Karpas-422 (cell line): ENCODE measurements around the gene MAP1A. TPM values are rescaled to one million over a fixed set of nuclear protein-coding genes. Genes with fewer than 3 reads are reported as not detected.
A peak's percentile ranks its signal among the peaks of the same experiment; 100 is the strongest.
"Not testable (repeated sequence)": the region's sequence is repeated elsewhere in the genome, so short reads cannot be mapped to it uniquely, and the experiment has no call there.

Experiments
- DNase-seq: peaks from one replicate; pipeline ENCODE4 v3.0.0-alpha.2; 2015
- H2AFZ ChIP-seq: fragments of 200-600 bp; sonication (generic); 2 replicates; pipeline ENCODE4 v1.6.1; 2014; ENCODE audit warnings: antibody characterized with exemption, low read length, mixed read lengths
- H3K27ac ChIP-seq: fragments of 200-600 bp; sonication (generic); 2 replicates; pipeline ENCODE4 v1.5.1; 2014; ENCODE audit warnings: mild to moderate bottlenecking, low read length, moderate library complexity
- H3K27me3 ChIP-seq: fragments of 200-600 bp; sonication (generic); 2 replicates; pipeline ENCODE4 v1.6.1; 2014; ENCODE audit warnings: low read length, mixed read lengths
- H3K36me3 ChIP-seq: fragments of 200-600 bp; sonication (generic); 2 replicates; pipeline ENCODE4 v1.6.1; 2014; ENCODE audit warnings: low read length, mixed read lengths; ENCODE audit not compliant: insufficient read depth
- H3K4me1 ChIP-seq: fragments of 200-600 bp; sonication (generic); 2 replicates; pipeline ENCODE4 v1.6.1; 2014; ENCODE audit warnings: mild to moderate bottlenecking, low read length, mixed read lengths
- H3K4me2 ChIP-seq: fragments of 200-600 bp; sonication (generic); 2 replicates; pipeline ENCODE4 v1.6.1; 2014; ENCODE audit warnings: low read length, low read depth, mild to moderate bottlenecking; ENCODE audit not compliant: poor library complexity, severe bottlenecking
- H3K4me3 ChIP-seq: fragments of 200-600 bp; sonication (generic); 2 replicates; pipeline ENCODE4 v1.5.1; 2014; ENCODE audit warnings: mild to moderate bottlenecking, antibody characterized with exemption, low read length, mixed read lengths
- H3K79me2 ChIP-seq: fragments of 200-600 bp; sonication (generic); 2 replicates; pipeline ENCODE4 v1.6.1; 2014; ENCODE audit warnings: mild to moderate bottlenecking, low read length, mixed read lengths
- H3K9ac ChIP-seq: fragments of 200-600 bp; sonication (generic); 2 replicates; pipeline ENCODE4 v1.6.0; 2014; ENCODE audit warnings: low read length
- H3K9me2 ChIP-seq: fragments of 200-600 bp; sonication (generic), shearing (Covaris generic); replicated peaks from 2 replicates; pipeline ENCODE4 v1.6.0; 2014; ENCODE audit warnings: mild to moderate bottlenecking, low read length, moderate library complexity; ENCODE audit not compliant: insufficient read depth
- H3K9me3 ChIP-seq: fragments of 300-700, 200-600 bp; sonication (generic); 2 replicates; pipeline ENCODE4 v1.6.1; 2014; ENCODE audit warnings: low read length, mixed read lengths
- H4K20me1 ChIP-seq: fragments of 200-600 bp; sonication (generic); 2 replicates; pipeline ENCODE4 v1.6.1; 2014; ENCODE audit warnings: mild to moderate bottlenecking, antibody characterized with exemption, low read length, low read depth; ENCODE audit not compliant: insufficient read depth
- total RNA-seq: library from RNA; depleted of rRNA; stranded (reverse); fragments of >200 nt; shearing (Covaris generic); gene quantifications from 2 replicates; pipeline ENCODE4 v1.2.3, GENCODE V29; 2014; ENCODE audit warnings: low replicate concordance

MAP1A gene
- total RNA-seq, 1 experiment from 2014 or later: 1.4 TPM

- Histone ChIP-seq H3K4me3 (no peak overlapping the region), H3K9ac (no peak overlapping the region)
Observed at GRCh38 chr15:43529587-43530345, 12.4 kb downstream of the MAP1A start.

GRCh38 chr15:43531018-43531670 is 13.7 kb downstream of the MAP1A start:
- DNase-seq: no peak
- no peaks in the 10 kb centered on the region for H3K27me3 ChIP-seq
- H3K4me3 ChIP-seq: no peak overlapping the region
- H3K9me3 ChIP-seq: no peaks in the 10 kb centered on the region
- no peaks in the 10 kb centered on the region for H3K9me2 ChIP-seq
- H3K4me2 ChIP-seq: no peak overlapping the region
- H3K79me2 ChIP-seq: no peaks in the 10 kb centered on the region
- H3K4me1 ChIP-seq: no peaks in the 10 kb centered on the region
- no peaks in the 10 kb centered on the region for H3K36me3 ChIP-seq
- no peaks in the 10 kb centered on the region for H4K20me1 ChIP-seq
- no peak overlapping the region for H3K9ac ChIP-seq
- no peak overlapping the region for H3K27ac ChIP-seq
- no peak overlapping the region for H2AFZ ChIP-seq

More at GRCh38 chr15:43529587-43530345, 12.4 kb downstream of the MAP1A start:
- Histone ChIP-seq H3K27ac (no peak overlapping the region), H2AFZ (no peak overlapping the region), H3K27me3 (no peaks in the 10 kb centered on the region), H3K36me3 (no peaks in the 10 kb centered on the region), H3K9me2 (no peaks in the 10 kb centered on the region), H4K20me1 (no peaks in the 10 kb centered on the region), H3K79me2 (no peaks in the 10 kb centered on the region), H3K9me3 (no peaks in the 10 kb centered on the region), H3K4me2 (no peak overlapping the region), H3K4me1 (no peaks in the 10 kb centered on the region)
- DNase-seq: no peak

- H3K79me2 ChIP-seq, H3K27ac ChIP-seq, H3K4me3 ChIP-seq, H3K9me3 ChIP-seq, H3K27me3 ChIP-seq, H4K20me1 ChIP-seq, H3K4me1 ChIP-seq, H2AFZ ChIP-seq, DNase-seq, H3K36me3 ChIP-seq, H3K4me2 ChIP-seq, H3K9me2 ChIP-seq, H3K9ac ChIP-seq: not testable (repeated sequence)
Observed at GRCh38 chr15:43532826-43533225, 15.4 kb downstream of the MAP1A start.

GRCh38 chr15:43534897-43535296 is 17.5 kb downstream of the MAP1A start:
- DNase-seq: peak; percentile 33
- no peaks in the 10 kb centered on the region for H3K9me3 ChIP-seq
- no peak overlapping the region for H3K4me2 ChIP-seq
- no peak overlapping the region for H3K4me3 ChIP-seq
- H3K27ac ChIP-seq: no peak overlapping the region
- no peaks in the 10 kb centered on the region for H3K4me1 ChIP-seq
- no peaks in the 10 kb centered on the region for H4K20me1 ChIP-seq
- H3K9ac ChIP-seq: no peak overlapping the region
- H3K36me3 ChIP-seq: no peaks in the 10 kb centered on the region
- H3K27me3 ChIP-seq: no peaks in the 10 kb centered on the region
- no peak overlapping the region for H2AFZ ChIP-seq
- no peaks in the 10 kb centered on the region for H3K79me2 ChIP-seq
- H3K9me2 ChIP-seq: no peaks in the 10 kb centered on the region

GRCh38 chr15:43538091-43538490 is 20.7 kb downstream of the MAP1A start:
- peak; percentile 12 for DNase-seq
- no peaks in the 10 kb centered on the region for H3K9me3 ChIP-seq
- H3K4me2 ChIP-seq: no peak overlapping the region
- H3K27me3 ChIP-seq: no peaks in the 10 kb centered on the region
- H3K9me2 ChIP-seq: no peaks in the 10 kb centered on the region
- H3K79me2 ChIP-seq: no peaks in the 10 kb centered on the region
- H3K9ac ChIP-seq: no peak overlapping the region
- no peaks in the 10 kb centered on the region for H4K20me1 ChIP-seq
- H3K36me3 ChIP-seq: no peaks in the 10 kb centered on the region
- H3K4me3 ChIP-seq: no peak overlapping the region
- no peak overlapping the region for H2AFZ ChIP-seq
- no peak overlapping the region for H3K27ac ChIP-seq
- H3K4me1 ChIP-seq: no peaks in the 10 kb centered on the region

- H2AFZ ChIP-seq: peak overlapping the region; percentile 2; the same call in 1 of the 2 replicates
- H3K27ac ChIP-seq: peak overlapping the region; percentile 22; the same call in 1 of the 2 replicates
- no peaks in the 10 kb centered on the region for H3K79me2 ChIP-seq
- H3K27me3 ChIP-seq: no peaks in the 10 kb centered on the region
- no peaks in the 10 kb centered on the region for H4K20me1 ChIP-seq
- H3K4me2 ChIP-seq: no peak overlapping the region
- no peak overlapping the region for H3K9ac ChIP-seq
- H3K9me2 ChIP-seq: no peaks in the 10 kb centered on the region
- H3K36me3 ChIP-seq: no peaks in the 10 kb centered on the region
- H3K4me3 ChIP-seq: no peak overlapping the region
- H3K4me1 ChIP-seq: peaks cover 5% of the 10 kb centered on the region; the same call in 1 of the 2 replicates
- no peaks in the 10 kb centered on the region for H3K9me3 ChIP-seq
- DNase-seq: no peak
Observed at GRCh38 chr15:43541785-43542184, 24.4 kb downstream of the MAP1A start.

- H3K4me1 ChIP-seq: peaks cover 5% of the 10 kb centered on the region; the same call in 1 of the 2 replicates
- no peaks in the 10 kb centered on the region for H3K9me3 ChIP-seq
- no peaks in the 10 kb centered on the region for H4K20me1 ChIP-seq
- no peak overlapping the region for H2AFZ ChIP-seq
- H3K4me2 ChIP-seq: no peak overlapping the region
- H3K27ac ChIP-seq: no peak overlapping the region
- no peaks in the 10 kb centered on the region for H3K27me3 ChIP-seq
- DNase-seq: no peak
- no peaks in the 10 kb centered on the region for H3K79me2 ChIP-seq
- no peaks in the 10 kb centered on the region for H3K9me2 ChIP-seq
- H3K4me3 ChIP-seq: no peak overlapping the region
- H3K9ac ChIP-seq: no peak overlapping the region
- H3K36me3 ChIP-seq: no peaks in the 10 kb centered on the region
Observed at GRCh38 chr15:43544266-43544665, 26.9 kb downstream of the MAP1A start.

GRCh38 chr15:43545426-43545825 is 28.0 kb downstream of the MAP1A start:
- no peak overlapping the region for H3K9ac ChIP-seq
- H4K20me1 ChIP-seq: no peaks in the 10 kb centered on the region
- H2AFZ ChIP-seq: no peak overlapping the region
- no peaks in the 10 kb centered on the region for H3K36me3 ChIP-seq
- no peaks in the 10 kb centered on the region for H3K9me2 ChIP-seq
- DNase-seq: no peak
- no peak overlapping the region for H3K27ac ChIP-seq
- H3K9me3 ChIP-seq: no peaks in the 10 kb centered on the region
- H3K79me2 ChIP-seq: no peaks in the 10 kb centered on the region
- peaks cover 5% of the 10 kb centered on the region; the same call in 1 of the 2 replicates for H3K4me1 ChIP-seq
- H3K4me3 ChIP-seq: no peak overlapping the region
- H3K27me3 ChIP-seq: no peaks in the 10 kb centered on the region
- no peak overlapping the region for H3K4me2 ChIP-seq
